Upper lobe of right lung (tissue), 1 donor: ENCODE results near the gene R3HDM2. TPM values are rescaled to one million over a fixed set of nuclear protein-coding genes. Genes with fewer than 3 reads are reported as not detected.

Experiments used
- ATAC-seq: fragments of 200-7000 bp; cut with Tn5 transposase; one replicate; pipeline ENCODE4 v1.9.1; 2020; ENCODE audit warnings: mild to moderate bottlenecking, moderate library complexity
- DNase-seq: peaks from one replicate; pipeline ENCODE4 v3.0.0-alpha.2; 2020
- H3K27ac ChIP-seq: fragments of 200-600 bp; one replicate; pipeline ENCODE4 v1.8.0; 2022
- H3K27me3 ChIP-seq: fragments of 200-600 bp; one replicate; pipeline ENCODE4 v1.8.0; 2022; ENCODE audit warnings: mild to moderate bottlenecking
- H3K36me3 ChIP-seq: fragments of 200-600 bp; one replicate; pipeline ENCODE4 v1.8.0; 2022
- H3K4me1 ChIP-seq: fragments of 200-600 bp; one replicate; pipeline ENCODE4 v1.8.0; 2022
- H3K4me3 ChIP-seq: fragments of 200-600 bp; one replicate; pipeline ENCODE4 v1.8.0; 2022; ENCODE audit warnings: mild to moderate bottlenecking
- H3K9me3 ChIP-seq: fragments of 200-600 bp; one replicate; pipeline ENCODE4 v1.8.0; 2022
- CTCF ChIP-seq: fragments of 200-600 bp; IDR thresholded peaks from one replicate; pipeline ENCODE4 v1.8.0; 2022; ENCODE audit warnings: antibody characterized with exemption
- intact Hi-C: fragments of 100-400 bp; cut with DNase I; formaldehyde crosslinking; loops from one replicate; pipeline ENCODE4 v1.11.0; 2022
- total RNA-seq: library from RNA; stranded (reverse); fragmentation: NEBNext Ultra II Directional; extraction: Animal tissue kit (Norgen Biotek cat#: 25700); gene quantifications from one replicate; pipeline ENCODE4 v1.2.1, GENCODE V29; 2021
- donor health status: DM: no; HTN: yes; CAD: no; lungs with severe emphysema.

R3HDM2 gene
- total RNA-seq, 1 donor from 2014 or later, result 81.0 TPM

DNA sequence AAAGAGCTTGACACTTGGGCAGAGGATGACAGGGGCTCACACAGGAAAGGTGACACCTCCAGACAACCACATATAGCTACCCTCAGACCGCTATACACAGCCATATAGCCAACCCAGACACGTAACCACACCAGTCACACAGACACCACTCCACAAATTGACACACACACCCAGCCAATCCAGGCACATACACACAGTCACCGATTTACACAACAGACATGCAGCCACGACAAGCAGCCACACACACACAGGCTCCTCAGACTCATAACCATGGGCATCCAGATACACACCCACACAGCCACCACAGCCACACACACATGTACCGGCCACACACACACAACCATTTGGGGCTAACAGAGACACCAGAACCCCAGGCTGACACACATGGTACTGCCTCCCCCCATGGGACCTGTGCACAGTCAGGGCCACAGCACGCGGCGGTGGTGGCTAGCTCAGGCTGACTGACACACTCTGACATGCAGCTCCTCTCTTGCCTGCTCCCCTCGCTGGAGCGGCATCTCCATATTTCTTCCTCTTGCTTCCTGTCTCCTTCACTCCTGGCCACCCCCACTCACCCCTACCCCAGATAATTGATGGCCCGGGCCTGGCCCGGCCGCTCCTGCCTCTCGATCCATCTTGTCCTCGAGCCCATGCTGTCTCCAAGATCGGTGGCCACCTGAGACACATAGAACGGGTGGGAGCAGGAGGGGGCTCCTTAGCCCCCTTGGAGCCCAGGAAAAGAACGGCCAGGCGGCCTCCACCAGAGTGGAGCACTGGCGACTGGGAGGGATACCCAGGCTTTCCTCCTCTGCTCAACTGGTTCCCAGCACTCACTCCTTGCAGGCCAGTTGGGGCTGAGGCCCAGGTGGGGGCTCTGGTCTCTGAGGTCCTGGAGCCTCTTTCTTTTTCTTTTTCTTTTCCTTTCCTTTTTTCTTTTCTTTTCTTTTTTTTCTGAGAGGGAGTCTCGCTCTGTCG lies 207.4 kb downstream of the R3HDM2 start:
- H3K36me3 ChIP-seq, result no peaks in the 10 kb centered on the region
- no peak for DNase-seq
- peaks cover 85% of the 10 kb centered on the region for H3K27me3 ChIP-seq

DNA sequence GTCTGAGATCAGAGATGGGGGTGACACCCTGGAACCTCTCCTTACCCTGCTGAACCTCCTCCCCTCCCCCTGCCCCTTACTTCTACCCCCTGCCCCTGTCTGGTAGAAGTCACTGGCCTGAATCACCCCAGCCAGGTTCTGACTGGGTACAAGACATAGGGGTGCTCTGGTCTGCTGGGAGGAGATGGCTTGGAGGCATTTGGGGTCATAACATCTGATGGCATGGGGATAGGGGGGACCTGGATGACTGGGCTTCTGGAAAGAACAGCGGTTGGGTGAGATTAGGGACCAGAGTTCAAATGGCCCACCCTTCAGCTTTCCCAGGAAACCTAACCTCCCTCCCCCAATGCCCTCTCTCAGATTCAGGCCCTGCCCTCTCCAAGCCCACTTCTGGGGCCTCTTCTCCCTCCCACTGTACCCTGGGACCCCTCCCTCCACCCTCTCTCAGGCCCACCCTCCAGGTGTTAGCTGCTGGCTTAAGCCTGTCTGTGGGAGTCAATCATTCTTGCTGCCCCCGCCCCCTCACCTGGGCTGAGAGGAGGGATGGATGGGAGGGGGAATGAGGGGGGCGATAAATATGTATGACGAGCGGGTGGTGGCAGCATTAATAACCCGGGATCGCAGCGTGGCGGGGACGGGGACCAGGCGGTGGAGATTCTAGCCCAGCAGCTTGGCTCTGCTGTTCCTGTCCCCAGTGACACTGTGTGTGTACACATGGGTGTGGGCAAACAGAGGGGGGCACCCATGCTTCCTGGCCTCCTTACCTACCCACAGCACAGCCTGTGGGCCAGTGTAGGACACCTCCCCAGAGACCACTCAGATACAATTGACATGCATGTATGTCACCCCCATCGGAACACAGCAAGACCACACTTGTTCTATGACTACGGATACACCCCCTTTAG lies 208.3 kb downstream of the R3HDM2 start:
- no peak overlapping the region for H3K27ac ChIP-seq
- peaks cover 95% of the 10 kb centered on the region for H3K27me3 ChIP-seq
- H3K4me1 ChIP-seq, result peaks cover 12% of the 10 kb centered on the region
- ATAC-seq, result no peak
- DNase-seq, result no peak
- no peaks in the 10 kb centered on the region for H3K36me3 ChIP-seq
- no peaks in the 10 kb centered on the region for H3K9me3 ChIP-seq
- no peak for TF ChIP-seq CTCF
- intact Hi-C loops, result no loop called here
- no peak overlapping the region for H3K4me3 ChIP-seq

More for the DNA sequence above, 207.4 kb downstream of the R3HDM2 start:
- intact Hi-C loops, result no loop called here
- Histone ChIP-seq H3K4me1 (peaks cover 11% of the 10 kb centered on the region), H3K9me3 (no peaks in the 10 kb centered on the region), H3K27ac (no peak overlapping the region), H3K4me3 (no peak overlapping the region)
- TF ChIP-seq CTCF, result no peak
- ATAC-seq, result no peak

- intact Hi-C loops, result no loop called here
- Histone ChIP-seq H3K4me1 (peaks cover 14% of the 10 kb centered on the region), H3K36me3 (no peaks in the 10 kb centered on the region), H3K27me3 (peaks cover 96% of the 10 kb centered on the region), H3K27ac (no peak overlapping the region), H3K4me3 (no peak overlapping the region), H3K9me3 (no peaks in the 10 kb centered on the region)
- no peak for TF ChIP-seq CTCF
- ATAC-seq, result no peak
- no peak for DNase-seq
These were observed 209.5 kb downstream of the R3HDM2 start for GRCh38 chr12:57221169-57221917.

- ATAC-seq (no peak), DNase-seq (no peak)
- Histone ChIP-seq H3K36me3 (no peaks in the 10 kb centered on the region), H3K27ac (no peak overlapping the region), H3K4me3 (no peak overlapping the region), H3K4me1 (peaks cover 20% of the 10 kb centered on the region), H3K27me3 (peaks cover 96% of the 10 kb centered on the region), H3K9me3 (no peaks in the 10 kb centered on the region)
- TF ChIP-seq CTCF, result no peak
- intact Hi-C loops, result no loop called here
These were observed 210.1 kb downstream of the R3HDM2 start for GRCh38 chr12:57220770-57221168.

DNA sequence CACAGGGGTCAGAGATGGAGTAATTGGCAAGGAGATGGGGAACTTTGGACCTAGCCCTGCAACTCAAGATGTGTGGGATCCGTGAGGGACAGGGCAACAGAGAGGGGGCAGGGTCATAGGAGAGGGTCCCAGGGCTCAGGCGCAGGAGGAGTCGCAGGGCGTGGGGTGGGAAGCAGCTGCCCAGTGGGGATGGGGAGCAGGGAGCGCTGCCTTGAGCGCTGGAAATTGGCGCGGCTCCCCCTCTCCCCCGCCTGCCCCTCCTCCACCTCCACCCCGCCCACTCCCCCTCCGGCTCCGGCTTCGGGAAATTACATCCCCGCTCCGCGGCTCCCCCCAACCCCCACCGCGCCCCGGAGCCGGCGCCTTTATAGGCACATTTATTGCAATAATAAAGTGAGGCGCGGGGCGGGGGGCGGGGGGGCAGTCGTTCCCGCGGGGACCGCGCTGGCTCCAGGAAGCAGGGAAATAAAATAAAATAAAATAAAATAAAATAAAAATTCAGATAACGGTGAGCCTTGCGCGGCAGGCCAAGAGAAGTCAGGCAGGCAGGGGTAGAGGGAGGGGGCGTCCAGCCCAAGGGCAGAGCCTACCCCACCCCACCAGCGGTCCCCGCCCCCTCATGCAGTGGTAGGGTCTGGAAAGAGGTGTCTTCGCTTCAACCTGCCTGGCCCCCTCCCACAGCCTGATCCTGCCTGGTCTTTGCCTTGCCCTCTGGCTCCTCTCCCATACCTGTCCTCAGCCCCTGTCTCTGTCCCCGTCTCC lies 210.7 kb downstream of the R3HDM2 start:
- H3K27ac ChIP-seq, result no peak overlapping the region
- peaks cover 22% of the 10 kb centered on the region for H3K4me1 ChIP-seq
- ATAC-seq (no peak), DNase-seq (no peak)
- H3K27me3 ChIP-seq, result peaks cover 95% of the 10 kb centered on the region
- H3K4me3 ChIP-seq, result no peak overlapping the region
- H3K9me3 ChIP-seq, result no peaks in the 10 kb centered on the region
- H3K36me3 ChIP-seq, result no peaks in the 10 kb centered on the region
- no peak for TF ChIP-seq CTCF
- intact Hi-C loops, result no loop called here
